GM19035 (cell line): Measurements from ENCODE around the gene FAU.

ENCODE experiments used
- ATAC-seq: cut with Tn5 transposase; IDR thresholded peaks from one replicate; pipeline ENCODE4 v1.9.1; 2021; ENCODE audit not compliant: unreplicated experiment

Gene FAU

GRCh38 chr11:65136515-65137096 lies 14.7 kb upstream of the FAU start:
- no peak for ATAC-seq

GRCh38 chr11:65135633-65136145 lies 13.8 kb upstream of the FAU start:
- no peak for ATAC-seq

GRCh38 chr11:65134952-65135632 lies 13.2 kb upstream of the FAU start:
- peak; percentile 74 for ATAC-seq

- peak; percentile 64 for ATAC-seq
These were observed 12.5 kb upstream of the FAU start, which contains the start of gene SYVN1 for GRCh38 chr11:65134240-65134951. Gene SYVN1 (minus strand): TSS chr11:65134519. CDS start chr11:65133601, 918 bp downstream.

- peak; percentile 1 for ATAC-seq
These were observed 11.8 kb upstream of the FAU start for GRCh38 chr11:65133724-65134123.

GRCh38 chr11:65132988-65133700 lies 11.2 kb upstream of the FAU start:
- ATAC-seq = no peak

GRCh38 chr11:65132238-65132987 lies 10.5 kb upstream of the FAU start:
- no peak for ATAC-seq

GRCh38 chr11:65131895-65132237 lies 9.9 kb upstream of the FAU start:
- ATAC-seq = no peak

GRCh38 chr11:65131417-65131776 lies 9.5 kb upstream of the FAU start:
- no peak for ATAC-seq

- no peak for ATAC-seq
These were observed 8.9 kb upstream of the FAU start for GRCh38 chr11:65130631-65131416.

GRCh38 chr11:65129649-65130441 lies 7.9 kb upstream of the FAU start:
- ATAC-seq = no peak

- no peak for ATAC-seq
These were observed 6.5 kb upstream of the FAU start for GRCh38 chr11:65128182-65129145.

- no peak for ATAC-seq
These were observed 5.7 kb upstream of the FAU start for GRCh38 chr11:65127473-65128181.

GRCh38 chr11:65126624-65127274 lies 4.8 kb upstream of the FAU start:
- ATAC-seq = no peak

- ATAC-seq = no peak
These were observed 3.5 kb upstream of the FAU start for GRCh38 chr11:65125197-65126056.
